OCI-LY3 (cell line): Measurements from ENCODE around the gene PEMT.

Experiments
- H2AFZ ChIP-seq: fragments of 200-600, 300-600 bp; shearing (Covaris generic); 2 replicates; pipeline ENCODE4 v1.6.0; 2014; ENCODE audit warnings: antibody characterized with exemption, low read depth, low read length
- H3K27ac ChIP-seq: fragments of 200-600, 300-600 bp; sonication (generic); 2 replicates; pipeline ENCODE4 v1.5.1; 2014; ENCODE audit warnings: mild to moderate bottlenecking, low read length, moderate library complexity, mixed read lengths
- H3K27me3 ChIP-seq: fragments of 200-600, 300-600 bp; sonication (generic); 2 replicates; pipeline ENCODE4 v1.6.1; 2014; ENCODE audit warnings: low read depth, low read length, mixed read lengths
- H3K36me3 ChIP-seq: fragments of 200-600, 300-600 bp; sonication (generic); replicated peaks from 2 replicates; pipeline ENCODE3; 2014; ENCODE audit warnings: low read depth, low read length, mixed read lengths
- H3K4me1 ChIP-seq: fragments of 300-600, 200-600 bp; sonication (generic); 2 replicates; pipeline ENCODE4 v1.6.1; 2014; ENCODE audit warnings: low read length, mixed read lengths
- H3K4me2 ChIP-seq: fragments of 200-600, 300-600 bp; sonication (generic); 2 replicates; pipeline ENCODE4 v1.6.1; 2014; ENCODE audit warnings: low read length, mixed read lengths
- H3K4me3 ChIP-seq: fragments of 300-600, 200-600 bp; sonication (generic); 2 replicates; pipeline ENCODE4 v1.5.1; 2014; ENCODE audit warnings: antibody characterized with exemption, mild to moderate bottlenecking, low read length, moderate library complexity
- H3K79me2 ChIP-seq: fragments of 300-600, 200-600 bp; shearing (Covaris generic); 2 replicates; pipeline ENCODE4 v1.6.1; 2014; ENCODE audit warnings: mild to moderate bottlenecking, low read length, mixed read lengths
- H3K9ac ChIP-seq: fragments of 300-600, 200-600 bp; shearing (Covaris generic); 2 replicates; pipeline ENCODE4 v1.6.0; 2014; ENCODE audit warnings: mild to moderate bottlenecking, low read length, moderate library complexity
- H3K9me3 ChIP-seq: fragments of 200-600, 300-600 bp; shearing (Covaris generic); 2 replicates; pipeline ENCODE4 v1.6.1; 2014; ENCODE audit warnings: low read length, mixed read lengths; ENCODE audit not compliant: insufficient read depth
- H4K20me1 ChIP-seq: fragments of 200-600, 300-600 bp; sonication (generic); 2 replicates; pipeline ENCODE4 v1.6.1; 2016; ENCODE audit warnings: low read length, mixed read lengths; ENCODE audit not compliant: insufficient read depth
- CTCF ChIP-seq: fragments of 200-600, 300-600 bp; sonication (generic); IDR thresholded peaks from 2 replicates; pipeline ENCODE4 v1.5.1; 2014; ENCODE audit warnings: antibody characterized with exemption, low read length, low read depth
- EZH2phosphoT487 ChIP-seq: fragments of 200-600 bp; shearing (Covaris generic); IDR thresholded peaks from 2 replicates; pipeline ENCODE4 v1.6.1; 2018; ENCODE audit warnings: antibody characterized with exemption, mixed run types, low read depth

Gene PEMT

GRCh38 chr17:17515934-17516930 is 75.3 kb downstream of the PEMT start:
- H4K20me1 ChIP-seq: no peaks in the 10 kb centered on the region
- TF ChIP-seq EZH2phosphoT487 (no peak), CTCF (no peak)
- H3K4me2 ChIP-seq: no peak overlapping the region

GRCh38 chr17:17514993-17515933 is 76.2 kb downstream of the PEMT start:
- H3K4me3 ChIP-seq: no peak overlapping the region
- H3K27me3 ChIP-seq: no peaks in the 10 kb centered on the region
- H4K20me1 ChIP-seq: no peaks in the 10 kb centered on the region
- H3K9ac ChIP-seq: no peak overlapping the region
- H2AFZ ChIP-seq: no peak overlapping the region
- H3K36me3 ChIP-seq: no peaks in the 10 kb centered on the region
- no peak overlapping the region for H3K27ac ChIP-seq
- H3K79me2 ChIP-seq: no peaks in the 10 kb centered on the region
- TF ChIP-seq CTCF (no peak), EZH2phosphoT487 (no peak)
- H3K4me1 ChIP-seq: no peaks in the 10 kb centered on the region
- H3K4me2 ChIP-seq: no peak overlapping the region
- no peaks in the 10 kb centered on the region for H3K9me3 ChIP-seq

More at GRCh38 chr17:17515934-17516930, 75.3 kb downstream of the PEMT start:
- Histone ChIP-seq H3K4me3 (no peak overlapping the region), H3K79me2 (no peaks in the 10 kb centered on the region), H2AFZ (no peak overlapping the region), H3K27me3 (no peaks in the 10 kb centered on the region), H3K27ac (no peak overlapping the region), H3K4me1 (no peaks in the 10 kb centered on the region), H3K9ac (no peak overlapping the region), H3K9me3 (no peaks in the 10 kb centered on the region), H3K36me3 (no peaks in the 10 kb centered on the region)

GRCh38 chr17:17514361-17514992 is 77.0 kb downstream of the PEMT start:
- H3K79me2 ChIP-seq: no peaks in the 10 kb centered on the region
- H3K4me1 ChIP-seq: no peaks in the 10 kb centered on the region
- no peaks in the 10 kb centered on the region for H3K27me3 ChIP-seq
- H4K20me1 ChIP-seq: no peaks in the 10 kb centered on the region
- H3K9ac ChIP-seq: no peak overlapping the region
- H3K9me3 ChIP-seq: no peaks in the 10 kb centered on the region
- H3K4me2 ChIP-seq: no peak overlapping the region
- no peak overlapping the region for H2AFZ ChIP-seq
- H3K4me3 ChIP-seq: no peak overlapping the region
- no peak overlapping the region for H3K27ac ChIP-seq
- no peaks in the 10 kb centered on the region for H3K36me3 ChIP-seq
- TF ChIP-seq EZH2phosphoT487 (no peak), CTCF (no peak)
